Measurements from ENCODE around the gene FOXF1.

GRCh38 chr16:86538196-86538780 is 28.0 kb downstream of the FOXF1 start:
- no peak for TF ChIP-seq CTCF (IDR thresholded peaks at IDR 0.05)
- no peak for TF ChIP-seq ESRRA (CRISPR knock-in tag; IDR thresholded peaks at IDR 0.05; ENCODE audit: borderline replicate concordance)
- TF ChIP-seq PRRX2 (CRISPR knock-in tag; IDR thresholded peaks at IDR 0.05), result no peak
- TF ChIP-seq OVOL2 (CRISPR knock-in tag; IDR thresholded peaks at IDR 0.05; ENCODE audit: borderline replicate concordance), result no peak

All from WTC11 (cell line).